HL-60/S4 (cell line): Measurements from ENCODE around the gene DNAJC9.
"Not testable (repeated sequence)": the region's sequence is repeated elsewhere in the genome, so short reads cannot be mapped to it uniquely, and the experiment has no call there.

Source experiments
- in situ Hi-C: fragments of 300-500 bp; cut with MboI; formaldehyde crosslinking; loops from 2 replicates; pipeline ENCODE4 v1.14.3; 2022; ENCODE audit warnings: low sequenced_read_pairs

The DNAJC9 gene, protein sequence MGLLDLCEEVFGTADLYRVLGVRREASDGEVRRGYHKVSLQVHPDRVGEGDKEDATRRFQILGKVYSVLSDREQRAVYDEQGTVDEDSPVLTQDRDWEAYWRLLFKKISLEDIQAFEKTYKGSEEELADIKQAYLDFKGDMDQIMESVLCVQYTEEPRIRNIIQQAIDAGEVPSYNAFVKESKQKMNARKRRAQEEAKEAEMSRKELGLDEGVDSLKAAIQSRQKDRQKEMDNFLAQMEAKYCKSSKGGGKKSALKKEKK

DNA sequence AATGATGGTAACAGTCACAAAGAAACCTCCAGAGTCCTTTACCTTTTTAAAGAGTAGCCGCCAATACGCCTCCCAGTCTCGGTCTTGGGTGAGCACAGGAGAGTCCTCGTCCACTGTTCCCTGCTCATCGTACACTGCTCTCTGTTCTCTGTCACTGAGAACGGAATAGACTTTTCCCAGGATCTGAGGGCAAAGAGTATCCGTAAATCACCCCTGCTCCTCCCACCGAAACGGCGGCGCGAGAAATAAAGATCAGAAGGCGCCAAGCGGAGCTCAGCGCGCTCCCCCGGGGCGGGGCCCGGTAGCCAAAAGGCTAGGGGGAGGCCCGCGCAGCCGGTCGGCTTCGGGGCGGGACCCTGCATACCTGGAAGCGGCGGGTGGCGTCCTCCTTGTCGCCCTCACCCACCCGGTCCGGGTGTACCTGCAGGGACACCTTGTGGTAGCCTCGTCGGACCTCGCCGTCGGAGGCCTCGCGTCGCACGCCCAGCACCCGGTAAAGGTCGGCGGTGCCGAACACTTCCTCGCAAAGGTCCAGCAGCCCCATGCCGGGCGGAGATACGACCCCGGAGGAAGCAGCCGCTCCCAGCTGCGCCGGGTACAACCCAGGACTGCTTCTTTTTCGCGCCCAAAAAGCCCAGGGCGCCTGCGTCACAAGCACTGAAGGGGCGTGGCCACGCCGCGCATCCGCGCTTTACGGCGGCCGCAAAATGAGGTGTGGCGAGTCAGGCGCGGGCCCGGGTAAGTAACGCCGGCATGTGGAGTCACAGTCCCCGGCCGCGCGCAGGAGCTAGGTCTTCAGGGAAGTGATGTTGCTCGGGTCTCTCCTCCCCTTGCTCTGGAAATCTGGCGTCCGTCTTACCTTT lies at the start of gene DNAJC9:
Gene DNAJC9, minus strand, starts transcription at position 610 of the 863 bp plus-strand sequence. Its CDS starts 66 bp downstream, at position 544.
- in situ Hi-C loops: no loop called here

DNA sequence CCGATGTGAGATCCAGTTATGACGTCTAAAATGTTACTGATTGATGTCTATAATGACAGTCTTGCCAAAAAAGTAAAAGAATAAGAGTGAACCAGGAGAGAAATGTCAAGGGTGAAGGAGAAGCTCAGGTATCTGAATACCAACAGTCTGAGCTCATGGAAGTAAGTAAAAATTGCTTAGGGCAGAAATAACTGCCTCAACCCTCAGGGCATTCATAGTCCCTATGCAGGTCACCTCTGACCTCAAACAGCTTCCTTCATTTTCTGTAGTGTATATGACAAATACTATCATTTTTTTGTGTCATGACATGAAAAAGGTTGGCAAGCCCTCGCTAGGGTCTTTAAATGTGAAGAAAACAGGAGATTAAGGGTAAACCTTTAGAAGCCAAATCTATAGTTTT lies 46.4 kb upstream of the DNAJC9 start:
- in situ Hi-C loops: no loop called here

DNA sequence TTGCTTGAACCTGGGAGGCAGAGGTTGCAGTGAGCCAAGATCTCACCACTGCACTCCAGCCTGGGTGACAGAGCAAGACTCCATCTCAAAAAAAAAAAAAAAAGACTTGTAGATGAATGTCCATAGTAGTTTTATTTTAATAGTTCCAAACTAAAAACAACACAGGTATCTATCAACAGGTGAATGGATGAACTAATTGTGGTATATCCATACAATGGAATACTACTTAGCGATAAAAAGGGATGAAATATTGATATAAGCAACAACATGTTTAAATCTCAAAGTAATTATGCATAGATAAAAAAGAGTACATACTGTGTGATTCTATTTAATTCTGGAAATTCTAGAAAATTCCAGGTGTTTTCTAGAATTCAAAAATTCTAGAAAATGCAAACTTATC lies 42.9 kb upstream of the DNAJC9 start:
- in situ Hi-C loops: no loop called here

DNA sequence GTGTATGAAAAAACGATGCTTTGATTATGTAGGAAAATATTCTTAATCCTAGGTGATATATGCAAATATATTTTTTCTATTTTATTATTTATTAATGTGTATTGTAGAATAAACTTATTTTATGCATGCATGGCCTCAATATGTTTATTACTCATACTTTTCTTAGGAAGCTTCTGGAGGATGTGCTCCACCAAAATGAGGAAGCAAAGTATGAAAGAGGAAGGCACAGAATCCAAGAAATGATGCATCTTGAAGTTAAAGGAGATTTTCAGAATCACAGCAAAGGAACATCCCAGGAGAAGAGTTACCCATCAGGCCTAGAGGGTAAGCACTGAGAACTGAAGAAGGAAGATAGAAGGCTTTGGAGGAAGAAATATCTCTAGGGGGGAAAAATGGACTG lies 40.4 kb upstream of the DNAJC9 start:
- in situ Hi-C loops: no loop called here

DNA sequence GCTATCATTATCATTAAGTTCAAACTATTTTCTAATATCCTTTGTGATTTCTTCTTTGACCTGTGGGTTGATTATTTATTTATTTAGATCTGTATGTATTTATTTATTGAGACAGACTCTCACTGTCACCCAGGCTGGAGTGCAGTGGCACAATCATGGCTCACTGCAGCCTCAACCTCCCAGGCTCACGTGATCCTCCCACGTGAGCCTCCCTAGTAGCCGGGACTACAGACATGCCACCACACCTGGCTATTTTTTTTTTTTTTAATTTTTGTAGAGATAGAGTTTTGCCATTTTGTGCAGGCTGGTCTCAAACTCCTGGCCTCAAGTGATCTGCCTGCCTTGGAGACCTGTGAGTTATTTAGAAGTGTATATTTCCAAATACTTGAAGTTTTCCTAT lies 34.0 kb upstream of the DNAJC9 start:
- in situ Hi-C loops: no loop called here

DNA sequence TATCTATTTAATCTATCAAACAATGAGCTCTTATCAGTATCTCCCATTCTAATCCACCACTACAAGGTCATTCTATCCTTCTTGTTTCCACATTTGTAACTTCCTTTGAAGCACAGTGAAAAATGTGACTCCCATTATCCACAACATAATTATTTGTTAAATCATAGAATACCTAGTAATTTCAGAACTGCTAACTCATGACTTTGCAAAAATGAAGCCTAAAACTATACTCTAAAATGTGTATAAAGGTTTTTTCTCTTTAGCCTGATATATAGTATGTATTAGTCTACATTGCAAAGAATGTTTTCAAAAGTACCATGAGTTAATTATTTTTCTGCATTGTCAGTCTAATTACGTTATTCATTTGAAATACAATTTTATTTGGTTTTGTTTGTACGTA lies 17.4 kb upstream of the DNAJC9 start:
- in situ Hi-C loops: no loop called here

DNA sequence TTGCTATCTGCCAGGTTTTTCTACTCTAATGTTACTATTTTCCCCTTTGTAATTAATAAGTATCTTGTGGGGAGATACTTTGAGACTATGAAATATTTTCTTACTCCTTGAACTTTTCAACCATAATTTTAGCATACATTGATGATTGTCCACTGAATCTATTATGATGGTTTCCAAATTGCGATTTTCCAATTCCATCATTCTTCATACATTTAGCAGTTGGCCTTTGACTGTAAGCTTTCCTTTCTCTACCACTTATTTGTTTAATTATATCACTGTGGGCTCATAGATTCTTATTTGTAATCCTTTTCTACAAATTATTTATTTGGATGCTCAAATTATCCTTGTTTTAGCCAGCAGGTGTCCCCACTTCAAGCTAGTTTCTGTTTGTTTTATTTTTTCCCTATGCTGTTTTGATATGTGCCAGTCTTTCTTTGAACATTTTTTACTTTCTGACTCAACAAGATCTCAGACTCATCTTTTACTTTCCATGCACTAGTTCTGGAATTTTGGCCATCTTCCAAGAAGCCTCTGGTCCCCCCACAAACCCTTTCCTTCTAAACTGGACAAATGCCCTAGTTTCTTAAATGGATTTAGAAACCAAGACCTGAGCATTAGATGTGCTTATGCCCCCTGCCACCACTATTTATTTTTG lies 16.8 kb upstream of the DNAJC9 start:
- in situ Hi-C loops: no loop called here

DNA sequence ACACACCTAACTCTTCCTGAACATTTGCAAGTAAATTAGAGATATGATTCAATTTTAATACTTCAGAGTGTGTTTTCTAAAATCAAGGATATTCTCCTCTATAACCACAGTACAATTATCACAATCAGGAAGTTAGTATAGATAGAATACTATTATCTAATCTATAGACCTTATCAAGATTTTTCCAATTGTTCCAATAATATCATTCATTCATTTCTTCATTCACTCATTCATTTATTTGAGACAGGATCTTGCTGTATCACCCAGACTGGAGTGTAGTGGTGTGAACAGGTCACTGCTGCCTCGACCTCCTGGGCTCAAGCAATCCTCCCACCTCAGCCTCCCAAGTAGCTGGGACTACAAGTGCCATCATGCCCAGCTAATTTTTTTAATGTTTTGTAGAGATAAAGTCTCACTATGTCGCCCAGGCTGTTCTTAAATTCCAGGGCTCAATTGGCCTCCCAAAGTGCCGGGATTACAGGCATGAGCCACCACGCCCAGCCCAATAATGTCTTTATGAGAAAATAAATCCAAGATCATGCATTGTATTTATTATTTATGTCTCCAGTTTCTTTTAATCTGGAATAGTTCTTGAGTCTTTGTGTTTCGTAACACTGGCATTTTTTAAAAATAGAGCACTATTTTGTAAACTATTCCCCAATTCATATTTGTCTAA lies 16.0 kb upstream of the DNAJC9 start:
- in situ Hi-C loops: no loop called here

DNA sequence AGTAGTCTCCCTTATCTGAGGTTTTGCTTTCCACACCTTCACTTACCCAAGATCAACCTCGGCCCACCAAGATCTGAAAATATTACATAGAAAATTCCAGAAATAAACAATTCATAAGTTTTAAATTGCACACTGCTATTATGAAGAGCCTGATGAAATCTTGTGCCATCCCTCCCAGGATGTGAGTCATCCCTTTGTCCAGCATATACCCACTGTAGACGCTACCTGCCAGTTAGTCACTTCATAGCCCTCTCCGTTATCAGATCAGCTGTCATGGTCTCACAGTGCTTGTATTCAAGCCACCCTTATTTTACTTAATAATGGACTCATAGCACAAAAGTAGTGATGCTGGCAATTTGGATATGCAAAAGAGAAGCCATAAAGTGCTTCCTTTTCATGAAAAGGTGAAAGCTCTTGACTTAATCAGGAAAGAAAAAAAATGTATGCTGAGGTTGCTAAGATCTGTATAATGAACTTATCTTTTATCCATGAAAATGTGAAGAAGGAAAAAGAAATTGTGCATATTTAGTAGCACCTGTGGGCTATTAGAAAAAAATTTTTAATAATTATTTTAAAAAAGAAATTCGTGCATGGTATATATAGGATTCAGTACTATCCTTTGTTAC lies 15.2 kb upstream of the DNAJC9 start:
- in situ Hi-C loops: no loop called here

DNA sequence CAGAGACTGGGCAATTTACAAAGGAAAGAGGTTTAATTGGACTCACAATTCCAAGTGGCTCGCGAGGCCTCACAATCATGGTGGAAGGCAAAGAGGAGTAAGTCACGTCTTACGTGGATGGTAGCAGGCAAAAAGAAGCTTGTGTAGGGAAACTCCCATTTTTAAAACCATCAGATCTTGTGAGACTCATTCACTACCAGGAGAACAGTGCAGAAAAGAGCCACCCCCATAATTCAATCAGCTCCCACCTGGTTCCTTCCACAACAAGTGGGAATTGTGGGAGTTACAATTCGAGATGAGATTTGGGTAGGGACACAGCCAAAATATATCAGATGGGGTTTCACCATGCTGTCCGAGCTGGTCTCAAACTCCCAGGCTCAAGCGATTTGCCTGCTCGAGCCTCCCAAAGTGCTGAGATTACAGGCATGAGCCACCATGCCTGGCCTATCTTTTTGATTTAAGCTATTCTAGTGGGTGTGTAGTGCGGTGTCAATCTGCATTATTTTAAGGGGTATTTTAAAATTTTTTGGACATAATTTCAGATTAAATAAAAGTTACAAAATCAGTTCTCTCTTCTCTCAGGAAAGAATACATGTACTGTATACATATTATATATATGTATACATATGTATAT lies 14.4 kb upstream of the DNAJC9 start:
- in situ Hi-C loops: no loop called here

DNA sequence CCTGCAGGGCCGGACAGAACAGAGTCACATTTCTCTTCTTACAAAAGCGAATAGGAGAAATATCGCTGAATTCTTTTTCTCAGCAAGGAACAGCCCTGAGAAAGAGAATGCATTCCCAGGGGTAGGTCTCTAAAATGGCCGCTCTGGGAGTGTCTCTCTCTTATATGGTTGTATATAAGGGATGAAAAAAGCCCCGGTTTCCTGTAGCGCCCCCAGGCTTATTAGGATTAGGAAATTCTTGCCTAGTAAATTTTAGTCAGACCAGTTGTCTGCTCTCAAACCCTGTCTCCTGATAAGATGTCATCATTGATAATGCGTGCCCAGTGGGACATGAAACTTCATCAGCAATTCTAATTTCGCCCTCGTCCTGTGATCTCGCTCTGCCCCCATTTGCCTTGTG lies 11.6 kb upstream of the DNAJC9 start:
- in situ Hi-C loops: not testable (repeated sequence)

DNA sequence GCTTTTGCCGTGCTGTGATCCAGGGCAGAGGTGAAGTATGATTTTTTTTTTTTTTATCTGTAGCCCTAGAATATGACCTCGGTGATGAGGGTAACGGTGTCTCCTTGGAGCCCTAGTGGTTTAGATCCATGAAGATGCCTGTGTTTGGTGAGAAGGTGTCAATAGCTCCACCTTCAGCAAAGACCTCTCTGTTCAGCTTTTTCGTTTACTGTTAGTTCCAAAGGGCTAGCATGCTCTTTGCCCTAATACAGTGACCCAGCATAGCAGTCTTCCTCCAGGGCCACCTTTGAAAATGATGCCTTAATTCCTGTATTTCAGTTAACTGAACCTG lies 6.1 kb upstream of the DNAJC9 start:
- in situ Hi-C loops: no loop called here

DNA sequence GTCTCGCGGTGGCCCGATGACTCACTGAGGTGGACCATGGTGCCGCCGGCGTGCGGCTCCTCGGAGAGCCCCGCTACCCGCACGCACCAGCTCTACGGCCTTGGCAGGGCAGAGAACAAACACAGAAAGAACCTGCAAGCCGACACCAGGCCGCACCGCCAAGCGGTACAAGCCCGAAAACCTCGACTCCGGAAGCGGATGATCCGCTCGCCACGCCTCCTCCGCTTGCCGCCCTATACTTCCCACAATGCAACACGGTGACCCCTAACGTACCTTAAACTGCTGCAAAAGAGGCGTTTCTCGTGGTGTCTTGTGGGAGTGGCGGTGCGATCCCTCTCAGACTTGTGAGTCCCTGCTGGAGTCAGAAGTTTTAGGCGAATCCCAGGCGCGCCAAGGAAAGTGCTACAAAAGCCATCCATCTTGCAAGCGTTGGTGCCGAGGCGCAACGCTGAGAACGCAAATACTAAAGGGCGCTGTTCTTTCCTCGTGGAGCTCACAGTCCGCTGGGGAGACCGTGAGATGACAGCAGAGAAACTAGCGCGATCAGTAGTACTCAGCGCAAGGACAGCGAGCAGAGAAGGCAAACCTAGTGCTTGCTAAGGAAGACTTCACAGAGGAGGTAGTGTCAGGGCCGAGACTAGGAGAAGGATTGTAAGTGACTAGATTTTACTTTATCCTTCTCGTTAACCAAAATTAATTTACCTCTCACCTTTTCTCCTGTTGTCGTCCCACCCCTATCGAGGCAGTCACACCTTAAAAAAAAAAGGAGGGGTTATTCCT lies 5.6 kb upstream of the DNAJC9 start, which contains the start of gene MRPS16:
Gene MRPS16, minus strand, starts transcription at position 200 of the 780 bp plus-strand sequence. Its CDS starts 162 bp downstream, at position 38.
- in situ Hi-C loops: no loop called here

DNA sequence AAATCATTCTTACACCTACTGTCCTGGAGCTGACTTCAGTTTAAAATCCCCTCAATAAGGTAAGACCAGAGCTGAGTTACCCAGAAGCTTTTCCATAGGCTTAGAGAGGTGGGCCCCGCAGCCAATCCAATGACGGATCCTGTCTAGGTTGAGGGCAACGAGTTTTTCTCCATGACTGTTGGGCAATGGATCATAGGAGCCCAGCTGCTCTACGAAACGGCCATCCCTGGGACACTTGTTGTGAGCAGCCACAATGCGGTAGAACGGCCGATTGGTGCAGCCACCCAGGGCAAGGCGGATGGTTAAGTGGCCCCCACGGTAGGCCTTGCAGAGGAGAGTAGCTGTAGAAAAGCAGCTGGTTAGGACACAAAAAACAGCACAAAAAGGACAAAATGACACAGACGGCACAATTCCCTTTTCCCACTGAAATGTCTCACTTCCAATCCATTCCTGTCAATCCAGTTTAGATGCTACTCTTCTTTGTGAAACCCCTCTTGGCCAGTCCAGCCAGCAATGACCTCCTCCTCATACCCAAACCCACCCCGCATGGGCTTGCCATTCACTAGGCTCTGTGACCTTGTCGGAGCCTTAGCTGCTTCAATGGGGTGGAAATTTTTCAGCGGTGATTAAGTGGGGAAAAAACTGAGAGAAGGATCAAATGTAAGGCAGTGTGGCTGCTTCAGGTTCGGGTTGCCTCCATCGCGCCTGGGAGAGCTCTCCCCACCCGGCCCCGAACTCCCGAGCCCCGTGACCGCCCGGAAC lies 4.8 kb upstream of the DNAJC9 start:
- in situ Hi-C loops: no loop called here

DNA sequence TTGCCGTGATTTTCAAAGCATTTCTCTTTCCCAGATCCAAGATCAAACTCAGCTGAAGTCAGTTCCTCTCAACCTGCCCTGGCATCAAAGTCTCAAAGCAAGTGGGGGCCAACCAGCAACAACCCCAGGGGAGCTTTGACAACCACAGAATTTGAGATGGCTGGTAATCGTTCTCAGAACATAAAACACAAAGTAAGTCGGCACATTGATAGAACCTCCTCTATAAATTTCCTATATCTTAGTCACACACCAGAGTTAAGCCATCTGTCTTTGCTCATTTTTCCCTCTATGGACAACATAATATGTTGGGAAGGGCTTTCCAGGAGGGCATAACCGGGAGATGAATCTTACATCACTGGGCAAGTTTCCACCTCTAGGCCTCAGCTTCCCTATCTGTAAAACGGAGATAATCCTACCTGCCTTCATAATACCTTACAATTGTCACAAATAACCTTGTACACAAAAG lies 1.2 kb upstream of the DNAJC9 start:
- in situ Hi-C loops: no loop called here

DNA sequence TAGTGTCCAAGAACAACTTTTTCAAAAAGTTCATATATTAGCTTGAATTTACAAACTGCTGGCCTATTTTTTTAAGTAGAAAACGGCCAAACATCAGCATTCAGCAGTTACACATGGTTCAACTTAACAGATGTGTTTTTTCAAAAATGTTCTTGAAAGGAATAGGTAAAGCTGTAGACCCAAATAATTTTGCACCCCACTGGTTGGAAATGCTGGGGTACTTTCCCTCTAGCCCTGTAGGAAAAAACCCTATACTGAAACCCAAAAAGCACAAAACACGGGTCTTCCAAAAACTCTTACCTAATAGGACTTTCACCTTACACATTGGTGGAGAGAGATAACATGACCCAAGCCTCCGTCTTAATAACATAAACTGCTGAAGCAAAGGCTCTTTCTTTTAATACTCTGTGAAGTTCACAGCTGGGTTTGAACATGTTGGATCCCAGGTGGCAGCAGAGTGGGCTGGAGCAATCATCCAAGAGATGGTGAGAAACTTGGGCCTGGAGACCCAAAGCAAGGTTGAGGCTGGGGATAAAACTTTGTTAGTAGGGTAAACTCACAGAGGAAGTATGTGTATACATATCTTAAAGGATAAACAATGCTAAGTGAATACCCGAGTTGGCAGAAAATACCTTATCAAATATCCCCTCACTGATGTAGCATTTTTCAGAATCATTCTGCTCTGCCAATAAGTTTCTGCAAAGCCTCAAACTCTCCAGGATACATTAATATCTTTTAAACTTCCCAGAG lies 629 bp upstream of the DNAJC9 start:
- in situ Hi-C loops: no loop called here

DNA sequence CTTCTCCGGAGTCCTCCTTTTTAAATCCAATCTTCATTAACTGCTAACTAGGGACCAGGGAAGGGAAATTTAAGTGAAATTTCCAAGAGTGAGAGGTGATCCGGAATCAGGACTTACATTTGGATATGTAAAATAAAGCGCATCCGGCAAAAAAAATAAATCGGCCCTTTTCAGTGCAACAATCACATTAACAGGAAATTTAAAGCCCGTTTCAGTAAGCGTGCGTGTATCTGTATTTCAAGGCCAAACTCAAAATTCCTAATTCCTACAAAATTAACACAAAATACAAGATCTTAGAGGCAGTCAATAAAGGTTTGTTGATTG lies 771 bp downstream of the DNAJC9 start:
- in situ Hi-C loops: no loop called here

DNA sequence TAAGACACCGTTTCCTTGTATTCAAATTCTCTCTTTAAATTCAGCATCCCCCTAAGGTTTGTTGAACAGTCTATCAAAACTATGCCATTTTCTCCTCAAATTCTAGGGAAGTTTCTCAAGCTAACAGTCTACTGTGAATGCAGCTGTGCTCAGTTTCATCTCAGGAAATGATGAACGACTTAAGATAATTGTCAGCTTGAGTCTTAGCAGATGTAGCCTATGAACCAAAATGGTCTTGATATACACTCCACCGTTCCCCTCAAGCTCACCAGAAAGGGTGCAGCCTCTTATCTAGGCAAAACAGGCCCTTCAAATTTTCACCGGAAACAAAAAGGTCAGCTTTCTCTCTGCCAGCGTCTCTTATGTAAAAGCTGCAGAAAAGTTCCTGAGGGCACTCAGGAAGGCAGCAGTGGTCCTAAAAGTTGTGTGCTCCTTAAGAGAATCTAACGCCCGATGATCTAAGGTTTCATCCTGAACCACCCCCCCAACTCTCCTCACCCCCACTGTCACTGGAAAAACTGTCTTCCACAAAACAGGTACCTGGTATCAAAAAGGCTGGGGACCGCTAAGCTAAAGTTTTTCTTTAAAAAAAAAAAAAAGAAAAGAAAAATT lies 2.1 kb downstream of the DNAJC9 start:
- in situ Hi-C loops: no loop called here
